PC-9 (cell line): Measurements from ENCODE around the gene OBSCN. TPM values are rescaled to one million over a fixed set of nuclear protein-coding genes. Genes with fewer than 3 reads are reported as not detected.

Source experiments
- BruUV-seq: library from RNA; stranded (reverse); fragments of 400-500 nt; replicated peaks from 2 replicates; lab custom pipeline; 2021; lab: Mats Ljungman, UMichigan
- CTCF ChIA-PET: fragments of 300-600 bp; sonication (Branson Sonifier 250); formaldehyde crosslinking; loops from one replicate; lab custom pipeline; 2022; ENCODE audit warnings: antibody characterized with exemption; lab: Charles Lee
- POLR2A ChIA-PET: fragments of 300-600 bp; sonication (Branson Sonifier 250); formaldehyde crosslinking; loops from one replicate; lab custom pipeline; 2022; ENCODE audit warnings: antibody characterized with exemption; ENCODE audit not compliant: unreplicated experiment; lab: Charles Lee
- DNase-seq, 2 experiments: peaks; one replicate each; pipeline versions ENCODE4 v3.0.0 to v3.0.0-alpha.2; 2015 to 2022; ENCODE audit warnings: mixed read lengths in 1 of 2
- H2AFZ ChIP-seq: fragments of 200-600 bp; sonication (generic); 2 replicates; pipeline ENCODE4 v1.8.1; 2017; ENCODE audit warnings: antibody characterized with exemption
- H3F3A ChIP-seq: fragments of 200-600 bp; sonication (generic); 2 replicates; pipeline ENCODE4 v1.8.1; 2017; ENCODE audit warnings: antibody characterized with exemption, mild to moderate bottlenecking, low read depth; ENCODE audit not compliant: insufficient read depth
- H3K27ac ChIP-seq: fragments of 200-600 bp; sonication (generic); 2 replicates; pipeline ENCODE4 v1.6.1; 2016; ENCODE audit warnings: mixed run types
- H3K27me3 ChIP-seq: fragments of 200-600 bp; sonication (generic); 2 replicates; pipeline ENCODE4 v1.6.1; 2016; ENCODE audit warnings: low read depth, mixed run types; ENCODE audit not compliant: insufficient read depth
- H3K36me3 ChIP-seq: fragments of 200-600 bp; sonication (generic); 2 replicates; pipeline ENCODE4 v1.6.1; 2016; ENCODE audit warnings: low read depth, mixed run types
- H3K4me1 ChIP-seq: fragments of 200-600 bp; sonication (generic); replicated peaks from 2 replicates; pipeline ENCODE4 v1.6.1; 2016; ENCODE audit warnings: mixed run types; ENCODE audit not compliant: insufficient read depth
- H3K4me2 ChIP-seq: fragments of 200-600 bp; sonication (generic); 2 replicates; pipeline ENCODE4 v1.6.1; 2017; ENCODE audit warnings: mixed run types
- H3K4me3 ChIP-seq: fragments of 200-600 bp; sonication (generic); 2 replicates; pipeline ENCODE4 v1.6.1; 2016; ENCODE audit warnings: mixed run types
- H3K79me2 ChIP-seq: fragments of 200-600 bp; sonication (generic); 2 replicates; pipeline ENCODE4 v1.6.1; 2017; ENCODE audit warnings: low read depth, mixed run types
- H3K9me2 ChIP-seq: fragments of 200-600 bp; sonication (generic); 2 replicates; pipeline ENCODE4 v1.8.1; 2017; ENCODE audit warnings: mild to moderate bottlenecking; ENCODE audit not compliant: insufficient read depth
- H3K9me3 ChIP-seq: fragments of 200-600 bp; sonication (generic); 2 replicates; pipeline ENCODE4 v1.8.1; 2016; ENCODE audit warnings: low read depth; ENCODE audit not compliant: insufficient read depth
- H4K20me1 ChIP-seq: fragments of 200-600 bp; sonication (generic); 2 replicates; pipeline ENCODE4 v1.8.1; 2017; ENCODE audit not compliant: insufficient read depth
- EZH2 ChIP-seq: fragments of 200-600 bp; sonication (generic); IDR thresholded peaks from 2 replicates; pipeline ENCODE4 v1.8.0; 2017; ENCODE audit warnings: antibody characterized with exemption, low read depth
- intact Hi-C: fragments of 100-400 bp; cut with micrococcal nuclease; formaldehyde crosslinking; loops from one replicate; pipeline ENCODE4 v1.10.0; 2022; ENCODE audit not compliant: unreplicated experiment
- total RNA-seq: library from RNA; stranded (reverse); gene quantifications from 2 replicates; pipeline ENCODE4 v1.2.3, GENCODE V29; 2021
- TF ChIP-seq, protein P1 (sequence below): fragments of 200-600 bp; sonication (generic); conservative IDR thresholded peaks from 2 replicates; pipeline ENCODE4 v1.6.1; 2017; ENCODE audit warnings: mixed run types, antibody characterized with exemption, mild to moderate bottlenecking, moderate library complexity

Gene OBSCN
- total RNA-seq, 1 experiment from 2014 or later, result 62.9 TPM

- Histone ChIP-seq H3F3A (no peaks in the 10 kb centered on the region), H3K9me2 (no peaks in the 10 kb centered on the region), H2AFZ (no peak overlapping the region), H3K4me2 (no peak overlapping the region), H3K9me3 (no peaks in the 10 kb centered on the region; the same call in 1 of the 2 replicates), H3K79me2 (no peaks in the 10 kb centered on the region), H3K4me1 (no peaks in the 10 kb centered on the region; the same call in 1 of the 2 replicates), H4K20me1 (no peaks in the 10 kb centered on the region), H3K27ac (no peak overlapping the region), H3K36me3 (no peaks in the 10 kb centered on the region), H3K4me3 (no peak overlapping the region), H3K27me3 (no peaks in the 10 kb centered on the region)
- TF ChIP-seq EZH2, result no peak
- TF ChIP-seq, protein P1, sequence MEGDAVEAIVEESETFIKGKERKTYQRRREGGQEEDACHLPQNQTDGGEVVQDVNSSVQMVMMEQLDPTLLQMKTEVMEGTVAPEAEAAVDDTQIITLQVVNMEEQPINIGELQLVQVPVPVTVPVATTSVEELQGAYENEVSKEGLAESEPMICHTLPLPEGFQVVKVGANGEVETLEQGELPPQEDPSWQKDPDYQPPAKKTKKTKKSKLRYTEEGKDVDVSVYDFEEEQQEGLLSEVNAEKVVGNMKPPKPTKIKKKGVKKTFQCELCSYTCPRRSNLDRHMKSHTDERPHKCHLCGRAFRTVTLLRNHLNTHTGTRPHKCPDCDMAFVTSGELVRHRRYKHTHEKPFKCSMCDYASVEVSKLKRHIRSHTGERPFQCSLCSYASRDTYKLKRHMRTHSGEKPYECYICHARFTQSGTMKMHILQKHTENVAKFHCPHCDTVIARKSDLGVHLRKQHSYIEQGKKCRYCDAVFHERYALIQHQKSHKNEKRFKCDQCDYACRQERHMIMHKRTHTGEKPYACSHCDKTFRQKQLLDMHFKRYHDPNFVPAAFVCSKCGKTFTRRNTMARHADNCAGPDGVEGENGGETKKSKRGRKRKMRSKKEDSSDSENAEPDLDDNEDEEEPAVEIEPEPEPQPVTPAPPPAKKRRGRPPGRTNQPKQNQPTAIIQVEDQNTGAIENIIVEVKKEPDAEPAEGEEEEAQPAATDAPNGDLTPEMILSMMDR, result no peak
- DNase-seq, result no peak
- POLR2A ChIA-PET, result interaction anchor here (0.6 kb wide), 1 partner anchor 13 kb away, joined by 4 read pairs; no protein-coding TSS in a partner anchor
- BruUV-seq, result no TSS peak
- intact Hi-C loops, result no loop called here
- CTCF ChIA-PET, result no interaction called here
Measured at GRCh38 chr1:228329887-228330286, 122.0 kb downstream of the OBSCN start.

- H3K9me2 ChIP-seq, result no peaks in the 10 kb centered on the region
- TF ChIP-seq, protein P1, result no peak
- no peak for TF ChIP-seq EZH2
- no peaks in the 10 kb centered on the region for H3K36me3 ChIP-seq
- H3K4me3 ChIP-seq, result no peak overlapping the region
- ChIA-PET POLR2A (no interaction called here), CTCF (interaction anchor here (0.7 kb wide), 1 partner anchor 1034 kb away, joined by 3 read pairs; no protein-coding TSS in a partner anchor)
- H4K20me1 ChIP-seq, result no peaks in the 10 kb centered on the region
- no peak for DNase-seq
- intact Hi-C loops, result no loop called here
- H3K27ac ChIP-seq, result no peak overlapping the region
- H3F3A ChIP-seq, result no peaks in the 10 kb centered on the region
- no peak overlapping the region for H3K4me2 ChIP-seq
- H2AFZ ChIP-seq, result no peak overlapping the region
- no peaks in the 10 kb centered on the region for H3K79me2 ChIP-seq
- H3K4me1 ChIP-seq, result no peaks in the 10 kb centered on the region; the same call in 1 of the 2 replicates
- H3K9me3 ChIP-seq, result no peaks in the 10 kb centered on the region
- BruUV-seq, result no TSS peak
- no peaks in the 10 kb centered on the region for H3K27me3 ChIP-seq
Measured at GRCh38 chr1:228332797-228333738, 125.2 kb downstream of the OBSCN start.

- no peaks in the 10 kb centered on the region for H3K27me3 ChIP-seq
- H3K9me3 ChIP-seq, result no peaks in the 10 kb centered on the region
- ChIA-PET POLR2A (no interaction called here), CTCF (no interaction called here)
- no peak overlapping the region for H3K27ac ChIP-seq
- H3K4me2 ChIP-seq, result no peak overlapping the region
- intact Hi-C loops, result no loop called here
- H2AFZ ChIP-seq, result no peak overlapping the region
- no peaks in the 10 kb centered on the region for H3F3A ChIP-seq
- H3K36me3 ChIP-seq, result no peaks in the 10 kb centered on the region
- DNase-seq, result no peak
- no TSS peak for BruUV-seq
- TF ChIP-seq EZH2, result no peak
- TF ChIP-seq, protein P1, result no peak
- no peaks in the 10 kb centered on the region; the same call in 1 of the 2 replicates for H3K4me1 ChIP-seq
- H3K4me3 ChIP-seq, result no peak overlapping the region
- no peaks in the 10 kb centered on the region for H3K79me2 ChIP-seq
- no peaks in the 10 kb centered on the region for H3K9me2 ChIP-seq
- H4K20me1 ChIP-seq, result no peaks in the 10 kb centered on the region
Measured at GRCh38 chr1:228333739-228334115, 125.9 kb downstream of the OBSCN start.
